GM10266 (cell line): ENCODE data around the gene RGS5.

Source experiments
- DNase-seq: peaks from one replicate; pipeline ENCODE4 v3.0.0; 2012; ENCODE audit errors: extremely low spot score
- TF ChIP-seq, protein P1 (sequence below): IDR thresholded peaks from 2 replicates; pipeline ENCODE4 v1.5.1; 2012; ENCODE audit warnings: mild to moderate bottlenecking, low read depth; ENCODE audit not compliant: control insufficient read depth, insufficient read depth; ENCODE audit errors: missing control alignments

RGS5 gene

DNA sequence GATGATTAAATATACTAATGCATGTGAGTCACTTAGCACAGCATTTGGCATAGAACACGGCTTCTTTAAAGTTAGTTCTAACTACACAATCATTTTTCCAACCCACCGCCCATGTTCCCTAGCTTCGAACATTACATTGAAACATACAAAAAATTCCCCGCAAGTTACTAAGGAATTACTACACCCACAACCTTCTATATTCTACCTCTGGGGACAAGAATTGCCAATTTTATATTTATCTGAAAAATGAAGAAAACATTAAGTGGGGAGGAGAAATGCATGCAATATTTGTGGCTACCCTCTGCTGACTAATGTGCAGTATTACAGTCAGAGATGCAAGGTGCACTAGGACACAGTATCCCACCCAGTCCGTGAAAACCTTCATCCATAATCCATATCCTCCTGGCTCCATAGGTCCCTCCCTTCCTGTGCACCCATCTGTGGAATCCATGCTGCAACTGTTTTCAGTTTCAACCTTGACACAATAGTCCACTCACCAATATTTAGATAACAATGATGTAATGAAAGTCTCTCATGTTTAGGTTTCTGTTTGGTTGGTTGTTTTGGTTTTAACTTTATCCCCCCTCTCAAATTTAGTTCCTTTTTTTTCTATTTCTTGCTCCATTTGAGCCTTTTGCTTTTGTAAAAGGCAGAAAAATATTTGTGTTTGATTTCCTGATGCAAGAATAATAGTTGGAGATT, 31.6 kb downstream of the RGS5 start:
- TF ChIP-seq, protein P1, sequence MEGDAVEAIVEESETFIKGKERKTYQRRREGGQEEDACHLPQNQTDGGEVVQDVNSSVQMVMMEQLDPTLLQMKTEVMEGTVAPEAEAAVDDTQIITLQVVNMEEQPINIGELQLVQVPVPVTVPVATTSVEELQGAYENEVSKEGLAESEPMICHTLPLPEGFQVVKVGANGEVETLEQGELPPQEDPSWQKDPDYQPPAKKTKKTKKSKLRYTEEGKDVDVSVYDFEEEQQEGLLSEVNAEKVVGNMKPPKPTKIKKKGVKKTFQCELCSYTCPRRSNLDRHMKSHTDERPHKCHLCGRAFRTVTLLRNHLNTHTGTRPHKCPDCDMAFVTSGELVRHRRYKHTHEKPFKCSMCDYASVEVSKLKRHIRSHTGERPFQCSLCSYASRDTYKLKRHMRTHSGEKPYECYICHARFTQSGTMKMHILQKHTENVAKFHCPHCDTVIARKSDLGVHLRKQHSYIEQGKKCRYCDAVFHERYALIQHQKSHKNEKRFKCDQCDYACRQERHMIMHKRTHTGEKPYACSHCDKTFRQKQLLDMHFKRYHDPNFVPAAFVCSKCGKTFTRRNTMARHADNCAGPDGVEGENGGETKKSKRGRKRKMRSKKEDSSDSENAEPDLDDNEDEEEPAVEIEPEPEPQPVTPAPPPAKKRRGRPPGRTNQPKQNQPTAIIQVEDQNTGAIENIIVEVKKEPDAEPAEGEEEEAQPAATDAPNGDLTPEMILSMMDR, result no peak

DNA sequence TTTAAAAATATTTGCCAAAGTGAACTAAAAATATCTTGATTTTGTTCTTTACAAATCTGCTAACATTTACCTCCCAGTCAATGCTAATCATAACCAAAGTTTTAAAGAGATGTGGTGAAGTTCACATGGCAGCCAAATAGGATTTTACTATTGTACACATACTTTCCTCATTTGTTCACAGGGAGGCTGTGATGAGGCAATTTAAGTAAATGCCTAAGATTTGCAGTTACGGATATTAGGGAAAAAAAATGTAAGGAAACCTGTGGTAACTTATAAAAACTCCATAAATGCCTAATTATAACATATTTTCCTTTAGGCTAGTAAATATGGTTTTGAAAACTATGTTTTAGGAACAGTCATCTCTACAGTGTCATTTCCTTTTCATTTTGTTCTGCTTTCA, 32.4 kb downstream of the RGS5 start:
- TF ChIP-seq, protein P1, result no peak
- DNase-seq, result no peak

More for the DNA sequence above, 31.6 kb downstream of the RGS5 start:
- DNase-seq, result no peak

- no peak for DNase-seq
Observed at GRCh38 chr1:163169553-163169952, 33.2 kb downstream of the RGS5 start.

DNA sequence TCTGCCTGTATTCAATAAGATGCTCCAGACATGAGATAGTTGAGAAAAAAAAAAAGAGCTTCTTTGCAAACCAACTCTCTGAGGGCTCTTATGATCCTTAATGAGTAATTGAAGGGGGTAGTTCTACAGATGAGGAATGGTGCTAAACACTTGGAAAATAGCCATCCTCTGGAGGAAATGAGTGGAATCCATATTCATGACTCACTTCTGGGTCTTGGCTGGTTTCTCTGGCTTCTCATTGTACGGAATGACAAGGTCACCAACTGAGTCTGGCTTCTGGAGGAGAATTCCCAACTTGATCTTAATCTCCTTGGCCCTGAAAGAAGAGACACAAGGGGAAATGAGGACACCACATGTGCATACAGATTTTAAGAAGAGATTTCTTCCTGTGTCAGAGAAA, 34.7 kb downstream of the RGS5 start:
- TF ChIP-seq, protein P1, result no peak

More at GRCh38 chr1:163169553-163169952, 33.2 kb downstream of the RGS5 start:
- TF ChIP-seq, protein P1, result no peak

GRCh38 chr1:163166886-163167555, 35.7 kb downstream of the RGS5 start:
- TF ChIP-seq, protein P1, result no peak
- no peak for DNase-seq

More for the DNA sequence above, 34.7 kb downstream of the RGS5 start:
- DNase-seq, result no peak

- TF ChIP-seq, protein P1, result no peak
- DNase-seq, result no peak
Observed at GRCh38 chr1:163165119-163165518, 37.6 kb downstream of the RGS5 start.

DNA sequence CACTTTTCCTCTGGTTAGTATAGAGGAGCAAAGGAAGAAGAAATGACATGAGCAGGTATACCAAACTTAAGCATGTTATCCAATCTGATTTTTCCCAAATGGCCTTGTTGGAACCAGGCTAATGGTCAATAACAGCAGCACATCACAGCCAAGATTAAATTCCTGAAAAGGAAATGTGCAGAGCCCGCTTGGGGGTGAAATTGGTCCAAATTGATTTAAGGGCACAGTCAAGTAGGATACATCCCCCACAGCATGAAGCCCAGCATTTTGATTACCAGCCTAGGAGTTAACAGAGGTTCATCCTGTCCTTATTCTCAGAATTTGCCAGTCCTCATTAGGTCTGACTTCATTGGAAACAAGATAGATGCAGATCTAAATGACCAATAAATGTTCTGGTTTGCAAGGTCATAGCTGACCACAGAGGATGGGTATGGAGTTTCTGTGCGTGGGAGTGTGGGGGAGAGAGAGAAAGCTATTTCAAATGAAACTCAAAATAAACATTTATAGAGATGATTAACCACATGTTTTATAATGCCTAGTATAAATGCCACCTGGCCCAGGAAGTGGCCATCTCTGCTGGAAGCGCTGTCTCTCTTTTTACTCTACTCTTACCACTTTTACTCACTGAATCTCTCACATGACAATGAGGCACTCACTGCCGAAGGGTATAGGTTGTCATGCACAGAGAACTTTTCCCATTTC, 38.7 kb downstream of the RGS5 start:
- DNase-seq, result no peak
- TF ChIP-seq, protein P1, result no peak
